A204.1 (cell line): ENCODE measurements around the gene BRIP1.
A peak's percentile ranks its signal among the peaks of the same experiment; 100 is the strongest.

Source experiments
- FAIRE-seq: peaks from 2 replicates; lab custom pipeline; 2012; peaks lifted over from hg19 to GRCh38; lab: Jason Lieb, UNC

The BRIP1 gene

GRCh38 chr17:61757168-61757567, 106.2 kb downstream of the BRIP1 start:
- no peak for FAIRE-seq

- FAIRE-seq, result no peak
These were observed 106.8 kb downstream of the BRIP1 start for GRCh38 chr17:61756561-61756960.

GRCh38 chr17:61755668-61756067, 107.7 kb downstream of the BRIP1 start:
- no peak for FAIRE-seq

GRCh38 chr17:61755078-61755477, 108.2 kb downstream of the BRIP1 start:
- FAIRE-seq, result no peak

GRCh38 chr17:61754124-61754523, 109.2 kb downstream of the BRIP1 start:
- no peak for FAIRE-seq

GRCh38 chr17:61753696-61754095, 109.6 kb downstream of the BRIP1 start:
- FAIRE-seq, result no peak

GRCh38 chr17:61750656-61751055, 112.7 kb downstream of the BRIP1 start:
- FAIRE-seq, result no peak

- no peak for FAIRE-seq
These were observed 113.4 kb downstream of the BRIP1 start for GRCh38 chr17:61749823-61750404.

GRCh38 chr17:61746248-61746985, 116.9 kb downstream of the BRIP1 start:
- FAIRE-seq, result no peak

GRCh38 chr17:61744804-61745203, 118.5 kb downstream of the BRIP1 start:
- FAIRE-seq, result no peak

- FAIRE-seq, result peak; percentile 65
These were observed 119.1 kb downstream of the BRIP1 start for GRCh38 chr17:61744252-61744651.

GRCh38 chr17:61743766-61744165, 119.6 kb downstream of the BRIP1 start:
- no peak for FAIRE-seq

- FAIRE-seq, result no peak
These were observed 124.3 kb downstream of the BRIP1 start for GRCh38 chr17:61739002-61739401.

- no peak for FAIRE-seq
These were observed 125.1 kb downstream of the BRIP1 start for GRCh38 chr17:61738249-61738648.

GRCh38 chr17:61737820-61738219, 125.5 kb downstream of the BRIP1 start:
- FAIRE-seq, result no peak

GRCh38 chr17:61736438-61736837, 126.9 kb downstream of the BRIP1 start:
- FAIRE-seq, result no peak

- no peak for FAIRE-seq
These were observed 127.5 kb downstream of the BRIP1 start for GRCh38 chr17:61735807-61736206.

- no peak for FAIRE-seq
These were observed 128.9 kb downstream of the BRIP1 start for GRCh38 chr17:61734466-61734865.

- FAIRE-seq, result no peak
These were observed 129.3 kb downstream of the BRIP1 start for GRCh38 chr17:61734012-61734411.

GRCh38 chr17:61733021-61733420, 130.3 kb downstream of the BRIP1 start:
- no peak for FAIRE-seq

GRCh38 chr17:61732169-61732568, 131.2 kb downstream of the BRIP1 start:
- FAIRE-seq, result no peak

- FAIRE-seq, result no peak
These were observed 132.0 kb downstream of the BRIP1 start for GRCh38 chr17:61731330-61731729.

GRCh38 chr17:61729690-61730268, 133.5 kb downstream of the BRIP1 start:
- FAIRE-seq, result no peak
